Mucosa of descending colon (tissue), 3 donors: ENCODE measurements around the gene FLNB. TPM values are rescaled to one million over a fixed set of nuclear protein-coding genes. Genes with fewer than 3 reads are reported as not detected.

ENCODE experiments used
- ATAC-seq: fragments of 200-7000 bp; cut with Tn5 transposase; one replicate; pipeline ENCODE4 v1.9.1; 2020; ENCODE audit warnings: mild to moderate bottlenecking, moderate library complexity
- DNase-seq, 3 donors: peaks; one replicate each; pipeline ENCODE4 v3.0.0-alpha.2; 2020
- H3K36me3 ChIP-seq: fragments of 200-600 bp; one replicate; pipeline ENCODE4 v1.8.0; 2021; ENCODE audit warnings: low read depth, mild to moderate bottlenecking
- H3K4me1 ChIP-seq: fragments of 200-600 bp; one replicate; pipeline ENCODE4 v1.8.0; 2021; ENCODE audit warnings: low read depth, mild to moderate bottlenecking
- H3K4me3 ChIP-seq: fragments of 200-600 bp; one replicate; pipeline ENCODE4 v1.8.0; 2021; ENCODE audit warnings: mild to moderate bottlenecking
- H3K9me3 ChIP-seq: fragments of 200-600 bp; one replicate; pipeline ENCODE4 v1.8.0; 2021; ENCODE audit warnings: mild to moderate bottlenecking
- intact Hi-C, 2 donors: fragments of 100-400 bp; cut with DNase I in 1 of 2; cut with micrococcal nuclease in 1 of 2; formaldehyde crosslinking; loops; one replicate each; pipeline versions ENCODE4 v1.11.0 to v1.11.1; 2022; cut with DNase I, micrococcal nuclease
- total RNA-seq, 3 donors: library from RNA; stranded (reverse); fragmentation: NEBNext Ultra II Directional in 2 of 3; extraction: Animal tissue kit (Norgen Biotek cat#: 25700) in 2 of 3; gene quantifications; one replicate each; pipeline versions ENCODE4 v1.2.1 to v1.2.4, GENCODE V29; 2021 to 2023
- TF ChIP-seq, protein P1 (sequence below): fragments of 200-600 bp; IDR thresholded peaks from one replicate; pipeline ENCODE4 v1.8.0; 2022; ENCODE audit warnings: antibody characterized with exemption, mild to moderate bottlenecking
- donor health status: DM: no; HTN: no; CAD: no; lungs with moderate emphysema.
- donor health status: DM: no; HTN: no; CAD: no.
- donor health status: DM: no; HTN: yes; CAD: no.

Gene FLNB
- total RNA-seq, 3 donors from 2014 or later = 256 to 555 (median 357) TPM

- intact Hi-C loops = no loop called here
- H3K9me3 ChIP-seq = no peaks in the 10 kb centered on the region
- peaks cover 32% of the 10 kb centered on the region for H3K4me1 ChIP-seq
- TF ChIP-seq, protein P1, sequence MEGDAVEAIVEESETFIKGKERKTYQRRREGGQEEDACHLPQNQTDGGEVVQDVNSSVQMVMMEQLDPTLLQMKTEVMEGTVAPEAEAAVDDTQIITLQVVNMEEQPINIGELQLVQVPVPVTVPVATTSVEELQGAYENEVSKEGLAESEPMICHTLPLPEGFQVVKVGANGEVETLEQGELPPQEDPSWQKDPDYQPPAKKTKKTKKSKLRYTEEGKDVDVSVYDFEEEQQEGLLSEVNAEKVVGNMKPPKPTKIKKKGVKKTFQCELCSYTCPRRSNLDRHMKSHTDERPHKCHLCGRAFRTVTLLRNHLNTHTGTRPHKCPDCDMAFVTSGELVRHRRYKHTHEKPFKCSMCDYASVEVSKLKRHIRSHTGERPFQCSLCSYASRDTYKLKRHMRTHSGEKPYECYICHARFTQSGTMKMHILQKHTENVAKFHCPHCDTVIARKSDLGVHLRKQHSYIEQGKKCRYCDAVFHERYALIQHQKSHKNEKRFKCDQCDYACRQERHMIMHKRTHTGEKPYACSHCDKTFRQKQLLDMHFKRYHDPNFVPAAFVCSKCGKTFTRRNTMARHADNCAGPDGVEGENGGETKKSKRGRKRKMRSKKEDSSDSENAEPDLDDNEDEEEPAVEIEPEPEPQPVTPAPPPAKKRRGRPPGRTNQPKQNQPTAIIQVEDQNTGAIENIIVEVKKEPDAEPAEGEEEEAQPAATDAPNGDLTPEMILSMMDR = no peak
- H3K36me3 ChIP-seq = no peaks in the 10 kb centered on the region
- H3K4me3 ChIP-seq = no peak overlapping the region
- ATAC-seq (no peak), DNase-seq (no peak)
These were observed 162.9 kb downstream of the FLNB start for GRCh38 chr3:58171126-58171525.

DNA sequence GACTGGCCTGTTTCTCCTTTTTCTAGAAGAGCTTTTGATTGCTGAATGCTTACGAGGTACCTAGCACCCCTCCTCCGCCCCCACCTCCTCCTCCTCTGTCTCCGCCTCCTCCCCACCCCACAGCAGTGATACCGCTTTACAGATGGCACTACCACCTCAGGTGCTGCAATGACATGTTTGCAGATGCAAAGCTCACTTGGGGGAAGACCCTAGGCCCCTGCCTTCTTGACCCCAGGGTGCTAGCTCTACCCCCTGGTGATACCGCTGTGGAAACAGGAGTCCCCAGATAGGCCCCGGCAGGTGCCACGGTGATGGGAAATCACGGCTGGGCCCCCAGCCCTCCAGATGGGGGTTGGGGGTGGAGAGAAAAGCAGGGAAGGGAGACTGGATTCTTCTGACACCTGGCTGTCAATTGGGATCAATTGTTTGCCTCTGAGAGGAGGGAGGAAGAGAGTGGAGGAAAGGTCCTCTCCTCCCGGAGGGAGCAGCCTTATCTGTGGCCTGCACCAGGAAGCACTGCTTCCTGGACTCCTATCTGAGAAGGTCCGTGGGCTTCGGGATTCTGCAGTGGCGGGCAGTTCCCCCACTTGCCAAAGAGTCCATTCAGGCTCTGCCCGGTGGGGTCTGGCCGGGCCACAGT lies 164.9 kb downstream of the FLNB start:
- ATAC-seq (peak; percentile 32), DNase-seq (peak in 1 of 3 donors; percentile 48)
- H3K9me3 ChIP-seq = no peaks in the 10 kb centered on the region
- TF ChIP-seq, protein P1 = no peak
- no peaks in the 10 kb centered on the region for H3K36me3 ChIP-seq
- no peak overlapping the region for H3K4me3 ChIP-seq
- intact Hi-C loops = no loop called here
- peaks cover 43% of the 10 kb centered on the region for H3K4me1 ChIP-seq

GRCh38 chr3:58173669-58174398 lies 165.6 kb downstream of the FLNB start:
- DNase-seq = peak; percentile 66 to 67 (median 66)

DNA sequence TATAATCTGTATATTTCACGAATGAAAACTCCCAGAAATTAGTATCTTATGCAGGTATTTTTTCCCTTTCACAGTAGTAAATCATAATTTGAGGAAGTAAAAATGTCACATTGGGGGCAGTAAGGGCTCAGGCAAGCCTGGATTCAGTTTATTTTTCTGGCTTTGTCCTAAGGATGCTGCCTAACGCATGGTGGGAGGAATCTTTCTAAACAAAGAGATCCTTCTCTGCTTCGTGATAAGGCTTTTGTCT lies 166.9 kb downstream of the FLNB start:
- H3K36me3 ChIP-seq = no peaks in the 10 kb centered on the region
- H3K4me3 ChIP-seq = no peak overlapping the region
- H3K4me1 ChIP-seq = peaks cover 50% of the 10 kb centered on the region
- DNase-seq (no peak), ATAC-seq (no peak)
- H3K9me3 ChIP-seq = no peaks in the 10 kb centered on the region
- TF ChIP-seq, protein P1 = no peak
- intact Hi-C loops = no loop called here

More at GRCh38 chr3:58173669-58174398, 165.6 kb downstream of the FLNB start:
- H3K4me3 ChIP-seq = no peak overlapping the region
- TF ChIP-seq, protein P1 = no peak
- intact Hi-C loops = no loop called here
- H3K36me3 ChIP-seq = no peaks in the 10 kb centered on the region
- peak; percentile 11 for ATAC-seq
- no peaks in the 10 kb centered on the region for H3K9me3 ChIP-seq
- H3K4me1 ChIP-seq = peaks cover 50% of the 10 kb centered on the region

DNA sequence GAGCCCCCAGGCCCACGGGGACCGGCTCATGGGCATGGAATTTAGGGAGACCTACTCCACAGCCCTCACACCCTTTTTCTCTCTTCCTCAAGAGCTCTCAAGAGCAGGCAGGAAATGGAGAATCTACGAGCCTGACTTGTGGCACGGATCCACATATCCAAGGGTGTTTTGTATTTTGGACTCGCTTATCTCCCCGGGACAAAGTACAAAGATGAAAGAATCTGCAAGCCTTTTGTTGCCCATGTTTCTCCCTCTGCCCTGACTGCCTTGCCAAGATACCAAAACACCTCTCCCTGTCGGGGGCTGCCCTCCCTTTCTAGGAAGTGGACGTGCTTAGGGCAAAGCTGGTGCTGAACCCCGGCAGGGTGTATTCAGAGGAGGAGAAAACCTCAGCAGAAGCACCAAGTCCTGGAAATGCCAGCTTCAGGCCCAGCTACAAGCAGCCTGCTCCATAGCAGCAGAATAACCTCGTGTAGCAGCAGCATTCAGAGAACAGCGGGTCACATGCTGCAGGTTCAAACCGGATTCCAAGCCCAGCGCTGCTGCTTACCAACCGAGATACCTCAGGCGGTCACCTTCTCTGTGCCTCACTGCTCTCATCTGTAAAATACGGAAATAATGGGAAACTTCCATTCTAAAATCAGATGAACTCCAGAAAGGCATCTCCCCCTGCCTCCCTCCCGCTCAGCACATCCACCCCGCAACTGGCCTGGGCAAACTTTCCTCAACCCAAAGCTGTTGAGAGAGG lies 167.4 kb downstream of the FLNB start:
- no peaks in the 10 kb centered on the region for H3K9me3 ChIP-seq
- intact Hi-C loops = no loop called here
- ATAC-seq = peak; percentile 70
- H3K4me1 ChIP-seq = peaks cover 50% of the 10 kb centered on the region
- peak; percentile 76 to 82 (median 78) for DNase-seq
- no peaks in the 10 kb centered on the region for H3K36me3 ChIP-seq
- TF ChIP-seq, protein P1 = no peak
- H3K4me3 ChIP-seq = no peak overlapping the region
